ENCODE results near the gene LAMC1.

LAMC1 gene

GRCh38 chr1:182998482-182998881 is 24.7 kb upstream of the LAMC1 start:
- TF ChIP-seq POLR2A (IDR thresholded peaks at IDR 0.05; ENCODE audit: low read depth, low read length) (no peak), POLR2AphosphoS5 (IDR thresholded peaks at IDR 0.05; ENCODE audit: low read depth, low read length) (no peak), TAF1 (IDR thresholded peaks at IDR 0.05; ENCODE audit: borderline replicate concordance, low read depth, low read length) (no peak)
- FAIRE-seq, result no peak

GRCh38 chr1:183000167-183000962 is 22.9 kb upstream of the LAMC1 start:
- TF ChIP-seq POLR2AphosphoS5 (IDR thresholded peaks at IDR 0.05; ENCODE audit: low read depth, low read length), result no peak
- no peak for TF ChIP-seq POLR2A (IDR thresholded peaks at IDR 0.05; ENCODE audit: low read depth, low read length)
- no peak for TF ChIP-seq TAF1 (IDR thresholded peaks at IDR 0.05; ENCODE audit: borderline replicate concordance, low read depth, low read length)
- no peak for DNase-seq (ENCODE audit: insufficient read length)

More at GRCh38 chr1:182998482-182998881, 24.7 kb upstream of the LAMC1 start:
- DNase-seq (ENCODE audit: insufficient read length), result no peak

GRCh38 chr1:183002267-183002666 is 21.0 kb upstream of the LAMC1 start:
- DNase-seq (ENCODE audit: insufficient read length), result no peak
- no peak for FAIRE-seq

More at GRCh38 chr1:183000167-183000962, 22.9 kb upstream of the LAMC1 start:
- FAIRE-seq, result no peak

GRCh38 chr1:183002797-183003196 is 20.4 kb upstream of the LAMC1 start:
- FAIRE-seq, result no peak
- TF ChIP-seq POLR2AphosphoS5 (IDR thresholded peaks at IDR 0.05; ENCODE audit: low read depth, low read length) (no peak), TAF1 (IDR thresholded peaks at IDR 0.05; ENCODE audit: borderline replicate concordance, low read depth, low read length) (no peak), POLR2A (IDR thresholded peaks at IDR 0.05; ENCODE audit: low read depth, low read length) (no peak)

More at GRCh38 chr1:183002267-183002666, 21.0 kb upstream of the LAMC1 start:
- TF ChIP-seq POLR2A (IDR thresholded peaks at IDR 0.05; ENCODE audit: low read depth, low read length), result no peak
- TF ChIP-seq POLR2AphosphoS5 (IDR thresholded peaks at IDR 0.05; ENCODE audit: low read depth, low read length), result no peak
- TF ChIP-seq TAF1 (IDR thresholded peaks at IDR 0.05; ENCODE audit: borderline replicate concordance, low read depth, low read length), result no peak

GRCh38 chr1:183003203-183003602 is 20.0 kb upstream of the LAMC1 start:
- TF ChIP-seq POLR2AphosphoS5 (IDR thresholded peaks at IDR 0.05; ENCODE audit: low read depth, low read length), result no peak
- no peak for TF ChIP-seq POLR2A (IDR thresholded peaks at IDR 0.05; ENCODE audit: low read depth, low read length)
- no peak for TF ChIP-seq TAF1 (IDR thresholded peaks at IDR 0.05; ENCODE audit: borderline replicate concordance, low read depth, low read length)
- no peak for FAIRE-seq

More at GRCh38 chr1:183002797-183003196, 20.4 kb upstream of the LAMC1 start:
- DNase-seq (ENCODE audit: insufficient read length), result no peak

GRCh38 chr1:183004141-183004540 is 19.1 kb upstream of the LAMC1 start:
- FAIRE-seq, result no peak
- TF ChIP-seq POLR2AphosphoS5 (IDR thresholded peaks at IDR 0.05; ENCODE audit: low read depth, low read length) (no peak), POLR2A (IDR thresholded peaks at IDR 0.05; ENCODE audit: low read depth, low read length) (no peak), TAF1 (IDR thresholded peaks at IDR 0.05; ENCODE audit: borderline replicate concordance, low read depth, low read length) (no peak)
- DNase-seq (ENCODE audit: insufficient read length), result no peak

More at GRCh38 chr1:183003203-183003602, 20.0 kb upstream of the LAMC1 start:
- DNase-seq (ENCODE audit: insufficient read length), result no peak

- DNase-seq (ENCODE audit: insufficient read length) (no peak), FAIRE-seq (no peak)
- TF ChIP-seq POLR2A (IDR thresholded peaks at IDR 0.05; ENCODE audit: low read depth, low read length) (no peak), POLR2AphosphoS5 (IDR thresholded peaks at IDR 0.05; ENCODE audit: low read depth, low read length) (no peak), TAF1 (IDR thresholded peaks at IDR 0.05; ENCODE audit: borderline replicate concordance, low read depth, low read length) (no peak)
These were observed 11.4 kb upstream of the LAMC1 start for GRCh38 chr1:183011859-183012258.

GRCh38 chr1:183012301-183012994 is 10.8 kb upstream of the LAMC1 start:
- DNase-seq (ENCODE audit: insufficient read length) (no peak), FAIRE-seq (no peak)
- TF ChIP-seq POLR2AphosphoS5 (IDR thresholded peaks at IDR 0.05; ENCODE audit: low read depth, low read length), result no peak
- TF ChIP-seq TAF1 (IDR thresholded peaks at IDR 0.05; ENCODE audit: borderline replicate concordance, low read depth, low read length), result no peak
- TF ChIP-seq POLR2A (IDR thresholded peaks at IDR 0.05; ENCODE audit: low read depth, low read length), result no peak

- DNase-seq (ENCODE audit: insufficient read length) (no peak), FAIRE-seq (no peak)
- TF ChIP-seq POLR2AphosphoS5 (IDR thresholded peaks at IDR 0.05; ENCODE audit: low read depth, low read length) (no peak), POLR2A (IDR thresholded peaks at IDR 0.05; ENCODE audit: low read depth, low read length) (no peak), TAF1 (IDR thresholded peaks at IDR 0.05; ENCODE audit: borderline replicate concordance, low read depth, low read length) (no peak)
These were observed 4.0 kb upstream of the LAMC1 start for GRCh38 chr1:183019139-183019740.

GRCh38 chr1:183019860-183020259 is 3.4 kb upstream of the LAMC1 start:
- FAIRE-seq, result no peak
- DNase-seq (ENCODE audit: insufficient read length), result no peak
- TF ChIP-seq POLR2A (IDR thresholded peaks at IDR 0.05; ENCODE audit: low read depth, low read length) (no peak), POLR2AphosphoS5 (IDR thresholded peaks at IDR 0.05; ENCODE audit: low read depth, low read length) (no peak), TAF1 (IDR thresholded peaks at IDR 0.05; ENCODE audit: borderline replicate concordance, low read depth, low read length) (no peak)

Data from GM12892 (cell line).